NT2/D1 (cell line): Measurements from ENCODE around the gene TIGD4.

Experiments used
- SUZ12 ChIP-seq: IDR thresholded peaks from 2 replicates; pipeline ENCODE4 v1.6.1; 2011; ENCODE audit not compliant: insufficient read length, insufficient read depth; ENCODE audit errors: extremely low read depth
- YY1 ChIP-seq: IDR thresholded peaks from 2 replicates; pipeline ENCODE4 v1.6.1; 2011; ENCODE audit not compliant: insufficient read length, insufficient read depth
- ZNF274 ChIP-seq: IDR thresholded peaks from 2 replicates; pipeline ENCODE4 v1.6.1; 2011; ENCODE audit warnings: mild to moderate bottlenecking, low read depth, low read length

GRCh38 chr4:152825336-152825735 is 45.8 kb upstream of the TIGD4 start:
- no peak for TF ChIP-seq YY1
- TF ChIP-seq ZNF274: no peak
- no peak for TF ChIP-seq SUZ12
